Parathyroid adenoma (tissue), 2 donors: Measurements from ENCODE around the gene ISY1.
"Not testable (repeated sequence)": the region's sequence is repeated elsewhere in the genome, so short reads cannot be mapped to it uniquely, and the experiment has no call there.

Experiments used
- H2AFZ ChIP-seq: fragments of 300-600 bp; sonication (generic); one replicate; pipeline ENCODE4 v1.7.0; 2017; ENCODE audit warnings: antibody characterized with exemption, mild to moderate bottlenecking
- H3K27ac ChIP-seq: fragments of 300-600 bp; sonication (generic); one replicate; pipeline ENCODE4 v1.7.0; 2017
- H3K27me3 ChIP-seq: fragments of 300-600 bp; sonication (generic); one replicate; pipeline ENCODE4 v1.7.0; 2017; ENCODE audit warnings: low read length; ENCODE audit not compliant: control insufficient read depth, insufficient read depth
- H3K36me3 ChIP-seq: fragments of 300-600 bp; sonication (generic); one replicate; pipeline ENCODE4 v1.7.0; 2017; ENCODE audit warnings: low read length; ENCODE audit not compliant: control insufficient read depth, insufficient read depth
- H3K4me1 ChIP-seq: fragments of 300-600 bp; sonication (generic); one replicate; pipeline ENCODE4 v1.7.0; 2017; ENCODE audit warnings: control low read depth
- H3K4me2 ChIP-seq: fragments of 300-600 bp; sonication (generic); one replicate; pipeline ENCODE4 v1.7.0; 2017; ENCODE audit warnings: low read length
- H3K4me3 ChIP-seq: fragments of 300-600 bp; sonication (generic); one replicate; pipeline ENCODE4 v1.7.0; 2017; ENCODE audit warnings: low read depth, low read length
- H3K79me2 ChIP-seq: fragments of 300-600 bp; sonication (generic); one replicate; pipeline ENCODE4 v1.7.0; 2017; ENCODE audit warnings: control low read depth
- H3K9ac ChIP-seq: fragments of 300-600 bp; sonication (generic); one replicate; pipeline ENCODE4 v1.7.0; 2017; ENCODE audit warnings: mild to moderate bottlenecking
- H3K9me3 ChIP-seq: fragments of 300-600 bp; sonication (generic); one replicate; pipeline ENCODE4 v1.7.0; 2017; ENCODE audit warnings: low read length; ENCODE audit not compliant: control insufficient read depth
- CTCF ChIP-seq: fragments of 300-600 bp; sonication (generic); IDR thresholded peaks from one replicate; pipeline ENCODE4 v1.7.0; 2017; ENCODE audit warnings: antibody characterized with exemption, mild to moderate bottlenecking
- donor health status: primary hyperparathyroidism.

Gene ISY1

GRCh38 chr3:129187857-129188256 is 27.0 kb upstream of the ISY1 start:
- Histone ChIP-seq H3K27me3 (no peaks in the 10 kb centered on the region), H3K4me3 (no peak overlapping the region), H3K27ac (no peak overlapping the region), H3K4me1 (no peaks in the 10 kb centered on the region), H3K36me3 (no peaks in the 10 kb centered on the region), H3K9me3 (no peaks in the 10 kb centered on the region), H3K4me2 (no peak overlapping the region), H2AFZ (no peak overlapping the region), H3K9ac (no peak overlapping the region), H3K79me2 (peaks cover 13% of the 10 kb centered on the region)
- TF ChIP-seq CTCF, result no peak

DNA sequence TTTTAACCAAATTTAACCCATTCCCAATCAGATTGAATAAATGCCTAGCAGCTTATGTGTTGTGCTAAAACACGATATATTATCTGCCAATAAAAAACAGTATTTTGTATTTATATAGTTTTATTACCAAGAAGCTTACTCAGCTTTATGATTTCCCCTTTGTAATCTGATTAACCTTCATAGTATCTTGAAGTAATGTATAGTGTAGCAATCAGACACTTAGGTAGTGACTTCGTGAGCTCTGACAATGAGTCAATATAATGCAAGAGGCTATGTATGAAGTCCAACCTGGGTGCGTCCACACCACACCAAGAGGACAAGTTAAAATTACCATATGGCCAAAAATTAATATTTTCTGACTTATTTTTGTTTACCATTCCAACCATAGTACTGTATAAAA is 24.9 kb upstream of the ISY1 start:
- Histone ChIP-seq H3K36me3 (no peaks in the 10 kb centered on the region), H3K9ac (no peak overlapping the region), H2AFZ (no peak overlapping the region), H3K4me1 (peaks cover 3% of the 10 kb centered on the region), H3K4me2 (no peak overlapping the region), H3K9me3 (no peaks in the 10 kb centered on the region), H3K79me2 (peaks cover 31% of the 10 kb centered on the region), H3K27ac (no peak overlapping the region), H3K27me3 (no peaks in the 10 kb centered on the region), H3K4me3 (no peak overlapping the region)
- TF ChIP-seq CTCF, result no peak

GRCh38 chr3:129184784-129185542 is 24.1 kb upstream of the ISY1 start:
- H3K79me2 ChIP-seq, result peaks cover 39% of the 10 kb centered on the region
- H3K9me3 ChIP-seq, H3K36me3 ChIP-seq, H2AFZ ChIP-seq, H3K27ac ChIP-seq, H3K9ac ChIP-seq, H3K4me1 ChIP-seq, H3K27me3 ChIP-seq: not testable (repeated sequence)
- H3K4me2 ChIP-seq, result peak overlapping the region; percentile 96
- H3K4me3 ChIP-seq, result peak overlapping the region; percentile 75

DNA sequence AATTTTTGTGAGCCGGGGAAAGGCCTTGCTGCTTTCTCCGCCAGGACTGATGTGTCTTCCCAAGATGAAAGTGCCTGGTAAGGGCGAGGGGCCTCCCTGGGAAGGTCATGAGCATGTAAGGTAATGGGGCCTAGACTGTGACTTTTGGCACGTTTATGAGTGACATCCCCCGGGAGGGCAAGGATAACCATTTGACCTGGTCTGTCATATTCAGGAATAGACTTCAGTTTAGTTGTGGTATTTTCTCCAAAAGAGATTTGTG is 23.5 kb upstream of the ISY1 start:
- Histone ChIP-seq H3K79me2 (peaks cover 43% of the 10 kb centered on the region), H3K9me3 (no peaks in the 10 kb centered on the region), H3K27ac (peak overlapping the region; percentile 97), H2AFZ (peak overlapping the region; percentile 93), H3K4me1 (peaks cover 8% of the 10 kb centered on the region), H3K4me3 (peak overlapping the region; percentile 75), H3K9ac (peak overlapping the region; percentile 95), H3K36me3 (no peaks in the 10 kb centered on the region), H3K4me2 (peak overlapping the region; percentile 96), H3K27me3 (no peaks in the 10 kb centered on the region)
- TF ChIP-seq CTCF, result no peak

GRCh38 chr3:129183569-129184395 is 22.9 kb upstream of the ISY1 start, which contains the start of gene CNBP:
CNBP (minus strand) TSS chr3:129183896; CDS start chr3:129171757, 12,139 bp downstream.
- Histone ChIP-seq H3K27ac (peak within 1 kb of the TSS; percentile 97), H3K4me2 (peak within 1 kb of the TSS; percentile 96), H3K9me3 (no peaks in the 10 kb centered on the region), H3K36me3 (no peaks in the 10 kb centered on the region), H2AFZ (peak within 1 kb of the TSS; percentile 93), H3K9ac (peak within 1 kb of the TSS; percentile 98), H3K79me2 (peaks cover 48% of the 10 kb centered on the region), H3K4me1 (peaks cover 8% of the 10 kb centered on the region), H3K27me3 (no peaks in the 10 kb centered on the region), H3K4me3 (peak within 1 kb of the TSS; percentile 75)
- TF ChIP-seq CTCF, result no peak
